Measurements from ENCODE around the gene SLC25A38. TPM values are rescaled to one million over a fixed set of nuclear protein-coding genes. Genes with fewer than 3 reads are reported as not detected.

SLC25A38 gene
- polyA plus RNA-seq, 2 of the 4 experiments (the other 2 are of a cell fraction) = 31.9 to 52.8 TPM

GRCh38 chr3:39407259-39407629 lies 24.1 kb downstream of the SLC25A38 start:
- WGBS (ENCODE audit: missing lambda C conversion rate) = 1% methylated on average over 9 of the region's 9 CpGs
- POLR2A ChIA-PET = interaction anchor here (0.9 to 1.8 kb wide), 7 partner anchors 9 to 92 kb away, joined by 3 to 18 read pairs (median 3); no protein-coding TSS in a partner anchor
- Histone ChIP-seq H3K4me1 (peaks cover 35% of the 10 kb centered on the region), H3K9me3 (no peaks in the 10 kb centered on the region), H3K4me2 (peak overlapping the region; percentile 89), H3K27ac (peak overlapping the region; percentile 94 to 95), H3K4me3 (peak overlapping the region; percentile 98)
- no peak for ATAC-seq
- TF ChIP-seq CHD2 (IDR thresholded peaks at IDR 0.05; ENCODE audit: low read length, partially characterized antibody) = no peak
- TF ChIP-seq, protein P1, sequence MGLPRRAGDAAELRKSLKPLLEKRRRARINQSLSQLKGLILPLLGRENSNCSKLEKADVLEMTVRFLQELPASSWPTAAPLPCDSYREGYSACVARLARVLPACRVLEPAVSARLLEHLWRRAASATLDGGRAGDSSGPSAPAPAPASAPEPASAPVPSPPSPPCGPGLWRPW (IDR thresholded peaks at IDR 0.05) = no peak
- DNase-seq (ENCODE audit: low read depth in 1 of 2, low spot score in 1 of 2) = no peak
- FAIRE-seq = no peak
- CTCF ChIA-PET = interaction anchor here (0.6 to 1.8 kb wide), 4 partner anchors 9 to 901 kb away, joined by 3 to 14 read pairs (median 4); no protein-coding TSS in a partner anchor

- POLR2A ChIA-PET = interaction anchor here (0.8 to 1.1 kb wide), 2 partner anchors 11 to 24 kb away, joined by 3 to 8 read pairs; no protein-coding TSS in a partner anchor
- Histone ChIP-seq H3K4me1 (peaks cover 38% of the 10 kb centered on the region), H3K27ac (peak overlapping the region; percentile 94 to 95), H3K9me3 (no peaks in the 10 kb centered on the region), H3K4me2 (peak overlapping the region; percentile 89), H3K4me3 (peak overlapping the region; percentile 98)
- 44% methylated on average over 6 of the region's 6 CpGs for WGBS (ENCODE audit: missing lambda C conversion rate)
- ATAC-seq (no peak), FAIRE-seq (no peak), DNase-seq (ENCODE audit: low read depth in 1 of 2, low spot score in 1 of 2) (no peak)
- CTCF ChIA-PET = interaction anchor here (1.3 kb wide), 2 partner anchors 23 to 30 kb away, joined by 4 read pairs; no protein-coding TSS in a partner anchor
- TF ChIP-seq, protein P2, sequence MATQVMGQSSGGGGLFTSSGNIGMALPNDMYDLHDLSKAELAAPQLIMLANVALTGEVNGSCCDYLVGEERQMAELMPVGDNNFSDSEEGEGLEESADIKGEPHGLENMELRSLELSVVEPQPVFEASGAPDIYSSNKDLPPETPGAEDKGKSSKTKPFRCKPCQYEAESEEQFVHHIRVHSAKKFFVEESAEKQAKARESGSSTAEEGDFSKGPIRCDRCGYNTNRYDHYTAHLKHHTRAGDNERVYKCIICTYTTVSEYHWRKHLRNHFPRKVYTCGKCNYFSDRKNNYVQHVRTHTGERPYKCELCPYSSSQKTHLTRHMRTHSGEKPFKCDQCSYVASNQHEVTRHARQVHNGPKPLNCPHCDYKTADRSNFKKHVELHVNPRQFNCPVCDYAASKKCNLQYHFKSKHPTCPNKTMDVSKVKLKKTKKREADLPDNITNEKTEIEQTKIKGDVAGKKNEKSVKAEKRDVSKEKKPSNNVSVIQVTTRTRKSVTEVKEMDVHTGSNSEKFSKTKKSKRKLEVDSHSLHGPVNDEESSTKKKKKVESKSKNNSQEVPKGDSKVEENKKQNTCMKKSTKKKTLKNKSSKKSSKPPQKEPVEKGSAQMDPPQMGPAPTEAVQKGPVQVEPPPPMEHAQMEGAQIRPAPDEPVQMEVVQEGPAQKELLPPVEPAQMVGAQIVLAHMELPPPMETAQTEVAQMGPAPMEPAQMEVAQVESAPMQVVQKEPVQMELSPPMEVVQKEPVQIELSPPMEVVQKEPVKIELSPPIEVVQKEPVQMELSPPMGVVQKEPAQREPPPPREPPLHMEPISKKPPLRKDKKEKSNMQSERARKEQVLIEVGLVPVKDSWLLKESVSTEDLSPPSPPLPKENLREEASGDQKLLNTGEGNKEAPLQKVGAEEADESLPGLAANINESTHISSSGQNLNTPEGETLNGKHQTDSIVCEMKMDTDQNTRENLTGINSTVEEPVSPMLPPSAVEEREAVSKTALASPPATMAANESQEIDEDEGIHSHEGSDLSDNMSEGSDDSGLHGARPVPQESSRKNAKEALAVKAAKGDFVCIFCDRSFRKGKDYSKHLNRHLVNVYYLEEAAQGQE (IDR thresholded peaks at IDR 0.05) = no peak
- TF ChIP-seq CHD4 (IDR thresholded peaks at IDR 0.05; ENCODE audit: borderline replicate concordance) (no peak), CBX8 (IDR thresholded peaks at IDR 0.05) (no peak), ESRRA (IDR thresholded peaks at IDR 0.05; ENCODE audit: borderline replicate concordance, low read length) (no peak), ZNF302 (CRISPR knock-in tag; IDR thresholded peaks at IDR 0.05) (no peak), TFCP2L1 (CRISPR knock-in tag; IDR thresholded peaks at IDR 0.05) (no peak), RAD21 (conservative IDR thresholded peaks at IDR 0.05 in 1 of 2, IDR thresholded peaks at IDR 0.05 in 1 of 2) (no peak), HOXA7 (CRISPR knock-in tag; IDR thresholded peaks at IDR 0.05) (peak; percentile 76; the same call in 1 of the 2 replicates), TP53 (CRISPR knock-in tag; IDR thresholded peaks at IDR 0.05) (peak; percentile 50; the same call in 1 of the 2 replicates), KDM5A (IDR thresholded peaks at IDR 0.05) (no peak), HOXB5 (CRISPR knock-in tag; IDR thresholded peaks at IDR 0.05) (0 out of 2 replicates have a peak, but pooled peaks have one; percentile 33), SREBF2 (IDR thresholded peaks at IDR 0.05) (no peak), HOXB13 (CRISPR knock-in tag; IDR thresholded peaks at IDR 0.05; ENCODE audit: low read depth) (no peak), SMC3 (IDR thresholded peaks at IDR 0.05) (no peak), ZC3H11A (IDR thresholded peaks at IDR 0.05) (no peak), MAFK (IDR thresholded peaks at IDR 0.05; ENCODE audit: partially characterized antibody) (no peak), FOSB (CRISPR knock-in tag; IDR thresholded peaks at IDR 0.05) (peak; percentile 73), JUN (IDR thresholded peaks at IDR 0.05) (no peak; a peak in 1 of 5 replicates), CEBPB (IDR thresholded peaks at IDR 0.05) (no peak), CHD2 (IDR thresholded peaks at IDR 0.05; ENCODE audit: low read length, partially characterized antibody) (no peak), CBX2 (IDR thresholded peaks at IDR 0.05; ENCODE audit: borderline replicate concordance, low read depth) (no peak), KDM1A (IDR thresholded peaks at IDR 0.05; ENCODE audit: low read depth) (no peak), NPAS2 (CRISPR knock-in tag; IDR thresholded peaks at IDR 0.05; ENCODE audit: borderline replicate concordance) (no peak), RFX5 (IDR thresholded peaks at IDR 0.05) (no peak), RARB (CRISPR knock-in tag; IDR thresholded peaks at IDR 0.05) (peak; percentile 63; the same call in 1 of the 2 replicates)
- TF ChIP-seq, protein P3, sequence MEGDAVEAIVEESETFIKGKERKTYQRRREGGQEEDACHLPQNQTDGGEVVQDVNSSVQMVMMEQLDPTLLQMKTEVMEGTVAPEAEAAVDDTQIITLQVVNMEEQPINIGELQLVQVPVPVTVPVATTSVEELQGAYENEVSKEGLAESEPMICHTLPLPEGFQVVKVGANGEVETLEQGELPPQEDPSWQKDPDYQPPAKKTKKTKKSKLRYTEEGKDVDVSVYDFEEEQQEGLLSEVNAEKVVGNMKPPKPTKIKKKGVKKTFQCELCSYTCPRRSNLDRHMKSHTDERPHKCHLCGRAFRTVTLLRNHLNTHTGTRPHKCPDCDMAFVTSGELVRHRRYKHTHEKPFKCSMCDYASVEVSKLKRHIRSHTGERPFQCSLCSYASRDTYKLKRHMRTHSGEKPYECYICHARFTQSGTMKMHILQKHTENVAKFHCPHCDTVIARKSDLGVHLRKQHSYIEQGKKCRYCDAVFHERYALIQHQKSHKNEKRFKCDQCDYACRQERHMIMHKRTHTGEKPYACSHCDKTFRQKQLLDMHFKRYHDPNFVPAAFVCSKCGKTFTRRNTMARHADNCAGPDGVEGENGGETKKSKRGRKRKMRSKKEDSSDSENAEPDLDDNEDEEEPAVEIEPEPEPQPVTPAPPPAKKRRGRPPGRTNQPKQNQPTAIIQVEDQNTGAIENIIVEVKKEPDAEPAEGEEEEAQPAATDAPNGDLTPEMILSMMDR (IDR thresholded peaks at IDR 0.05) = no peak
- TF ChIP-seq, protein P4, sequence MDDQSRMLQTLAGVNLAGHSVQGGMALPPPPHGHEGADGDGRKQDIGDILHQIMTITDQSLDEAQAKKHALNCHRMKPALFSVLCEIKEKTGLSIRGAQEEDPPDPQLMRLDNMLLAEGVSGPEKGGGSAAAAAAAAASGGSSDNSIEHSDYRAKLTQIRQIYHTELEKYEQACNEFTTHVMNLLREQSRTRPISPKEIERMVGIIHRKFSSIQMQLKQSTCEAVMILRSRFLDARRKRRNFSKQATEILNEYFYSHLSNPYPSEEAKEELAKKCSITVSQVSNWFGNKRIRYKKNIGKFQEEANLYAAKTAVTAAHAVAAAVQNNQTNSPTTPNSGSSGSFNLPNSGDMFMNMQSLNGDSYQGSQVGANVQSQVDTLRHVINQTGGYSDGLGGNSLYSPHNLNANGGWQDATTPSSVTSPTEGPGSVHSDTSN (IDR thresholded peaks at IDR 0.05) = no peak
- TF ChIP-seq, protein P1 (IDR thresholded peaks at IDR 0.05) = no peak
- TF ChIP-seq, protein P5, sequence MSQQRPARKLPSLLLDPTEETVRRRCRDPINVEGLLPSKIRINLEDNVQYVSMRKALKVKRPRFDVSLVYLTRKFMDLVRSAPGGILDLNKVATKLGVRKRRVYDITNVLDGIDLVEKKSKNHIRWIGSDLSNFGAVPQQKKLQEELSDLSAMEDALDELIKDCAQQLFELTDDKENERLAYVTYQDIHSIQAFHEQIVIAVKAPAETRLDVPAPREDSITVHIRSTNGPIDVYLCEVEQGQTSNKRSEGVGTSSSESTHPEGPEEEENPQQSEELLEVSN (IDR thresholded peaks at IDR 0.05; ENCODE audit: borderline replicate concordance, low read depth) = no peak
Measured at GRCh38 chr3:39407773-39408492, 24.8 kb downstream of the SLC25A38 start.
